ENCODE results near the gene FAR2. TPM values are rescaled to one million over a fixed set of nuclear protein-coding genes. Genes with fewer than 3 reads are reported as not detected.
"Not testable (repeated sequence)": the region's sequence is repeated elsewhere in the genome, so short reads cannot be mapped to it uniquely, and the experiment has no call there.

The FAR2 gene
- total RNA-seq, 1 donor from 2014 or later = 0.08 TPM

DNA sequence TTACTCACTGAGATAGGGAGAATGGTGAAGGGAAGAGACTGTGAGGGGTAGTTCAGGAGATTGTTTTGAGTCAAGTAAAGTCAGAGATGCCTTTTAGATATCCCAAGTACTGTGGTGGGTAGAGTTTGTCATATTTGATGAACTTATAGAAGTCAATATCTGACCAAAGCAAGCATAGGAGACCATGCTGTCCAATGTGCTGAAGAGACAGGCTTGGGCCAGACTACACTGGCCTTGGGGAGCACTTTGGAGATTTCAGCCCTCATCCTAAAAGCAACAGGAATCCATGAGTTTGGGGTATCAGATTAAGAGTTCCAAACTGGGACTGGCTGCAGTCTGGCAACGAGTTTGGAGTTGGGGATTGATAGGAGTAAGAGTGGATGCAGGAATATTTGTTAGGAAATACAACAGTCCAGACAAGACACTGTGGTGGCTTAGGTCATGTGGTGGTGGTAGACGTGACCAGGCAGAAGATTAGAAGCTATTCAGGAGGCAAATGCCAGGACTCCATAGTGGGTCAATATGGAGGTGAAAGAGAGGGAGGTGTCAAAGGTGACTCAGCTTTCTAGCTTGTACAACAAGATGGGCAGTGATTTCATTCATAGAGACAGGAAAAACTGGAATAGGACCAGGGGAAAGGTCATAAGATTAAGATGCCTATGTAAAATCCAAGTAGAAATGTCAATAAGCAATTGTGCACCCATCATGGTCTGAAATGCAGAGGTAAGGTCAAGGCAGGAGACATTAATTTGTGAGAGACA, 81.9 kb downstream of the FAR2 start:
- DNase-seq (ENCODE audit: low read depth) = no peak

DNA sequence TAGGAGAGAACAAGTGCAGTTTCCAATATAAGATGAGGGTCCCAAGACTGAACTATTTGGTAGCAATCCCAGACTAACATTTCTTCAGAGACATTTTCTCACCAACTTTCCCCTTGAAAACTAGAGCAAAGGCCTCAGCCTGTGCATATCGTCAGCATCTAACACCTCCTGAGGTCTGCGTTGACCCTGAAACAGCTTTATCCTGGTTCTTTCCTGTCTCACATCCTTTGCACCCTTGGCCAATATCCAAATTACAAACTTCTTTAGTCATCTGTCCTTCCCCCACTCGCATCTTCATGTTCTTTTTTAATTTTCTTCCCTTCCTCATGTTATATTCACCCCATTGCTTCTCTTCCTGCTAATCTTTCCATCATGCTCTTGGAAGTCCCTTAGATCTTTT, 83.0 kb downstream of the FAR2 start:
- DNase-seq (ENCODE audit: low read depth) = no peak

DNA sequence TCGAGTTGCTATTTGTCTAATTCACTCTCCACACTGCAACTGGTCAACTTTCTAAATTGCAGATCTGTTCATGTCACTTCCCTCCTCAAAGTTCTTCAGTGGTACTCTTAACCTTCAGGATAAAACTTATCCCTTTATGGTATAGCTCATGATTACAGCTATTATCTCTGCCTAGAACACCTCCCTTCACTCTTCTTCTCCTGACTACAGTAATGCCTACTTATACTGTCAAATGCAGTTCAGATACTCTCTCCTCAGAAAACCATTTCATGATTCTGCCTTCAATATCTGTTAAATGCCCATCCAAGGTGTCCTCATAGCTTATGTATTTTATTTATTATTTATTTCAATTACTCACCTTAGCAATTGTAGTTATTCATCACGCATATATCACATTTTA, 85.5 kb downstream of the FAR2 start:
- no peak for DNase-seq (ENCODE audit: low read depth)

DNA sequence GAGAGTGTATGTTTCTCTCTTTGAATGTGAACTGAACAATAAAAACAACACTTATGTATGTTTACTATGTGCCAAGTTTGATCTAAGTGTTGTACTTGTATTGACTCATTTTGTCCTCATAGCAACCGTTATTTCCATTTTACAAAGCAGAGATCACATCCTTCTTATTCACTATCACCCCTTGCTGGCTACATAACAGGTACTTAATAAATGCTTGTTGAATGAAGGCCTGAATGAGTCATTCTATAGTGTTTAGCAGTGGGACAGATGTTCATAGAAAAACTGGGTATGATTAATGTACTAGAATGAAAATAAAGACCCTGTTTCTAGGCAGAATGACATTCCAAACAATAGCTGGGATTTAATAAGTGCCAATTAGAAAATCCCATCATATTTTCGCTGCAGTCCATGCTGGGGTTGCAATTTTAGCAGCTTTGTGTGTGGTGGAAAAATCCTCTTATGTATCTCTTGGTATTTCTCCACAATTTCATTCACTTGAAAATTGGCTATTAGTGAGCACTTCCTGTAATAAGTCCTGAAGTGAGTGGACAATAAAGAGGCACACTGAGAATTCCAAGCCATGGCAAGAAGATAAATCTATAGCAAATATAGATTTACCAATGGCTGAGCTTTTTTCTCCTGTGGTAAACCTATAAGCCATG, 86.0 kb downstream of the FAR2 start:
- no peak for DNase-seq (ENCODE audit: low read depth)

DNA sequence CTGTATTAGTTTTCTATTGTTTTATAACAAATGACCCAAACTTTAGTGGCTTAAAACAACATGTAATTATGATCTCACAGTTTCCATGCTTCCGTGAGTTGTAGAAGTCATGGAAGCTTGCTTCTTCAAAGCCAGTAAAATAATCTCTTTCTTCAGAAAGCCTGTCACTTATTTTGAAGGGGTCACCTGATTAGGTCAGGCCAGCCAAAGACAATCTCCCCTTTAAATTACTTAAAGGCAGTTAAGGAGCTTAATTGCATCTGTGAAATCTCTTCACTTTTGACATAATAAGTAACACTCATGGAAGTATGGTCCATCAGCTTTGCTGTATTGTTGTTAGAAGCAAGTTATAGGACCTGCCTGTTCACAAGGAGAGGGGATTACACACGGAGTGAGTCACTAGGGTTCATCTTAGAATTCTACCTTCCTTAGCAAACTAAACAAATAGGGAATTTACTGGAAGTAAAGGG, 89.8 kb downstream of the FAR2 start:
- no peak for DNase-seq (ENCODE audit: low read depth)

DNA sequence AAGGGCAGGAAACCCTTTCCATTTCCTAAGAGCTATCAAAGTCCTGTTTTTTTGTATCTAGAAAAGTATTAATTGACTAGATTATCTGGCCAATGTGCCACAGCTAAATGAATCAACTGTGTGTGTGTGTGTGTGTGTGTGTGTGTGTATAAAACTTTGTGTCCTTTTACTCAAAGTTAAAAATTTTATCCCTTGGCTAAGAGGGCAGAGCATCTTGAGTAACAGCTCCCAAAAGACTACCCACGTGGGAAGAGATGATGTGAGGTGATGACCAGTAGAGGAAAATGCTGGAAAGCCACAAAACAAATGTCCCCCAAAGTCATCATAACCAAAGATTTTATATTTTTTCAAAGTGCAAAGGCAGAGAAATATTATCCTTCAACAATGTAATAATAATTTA, 90.3 kb downstream of the FAR2 start:
- DNase-seq (ENCODE audit: low read depth) = no peak

DNA sequence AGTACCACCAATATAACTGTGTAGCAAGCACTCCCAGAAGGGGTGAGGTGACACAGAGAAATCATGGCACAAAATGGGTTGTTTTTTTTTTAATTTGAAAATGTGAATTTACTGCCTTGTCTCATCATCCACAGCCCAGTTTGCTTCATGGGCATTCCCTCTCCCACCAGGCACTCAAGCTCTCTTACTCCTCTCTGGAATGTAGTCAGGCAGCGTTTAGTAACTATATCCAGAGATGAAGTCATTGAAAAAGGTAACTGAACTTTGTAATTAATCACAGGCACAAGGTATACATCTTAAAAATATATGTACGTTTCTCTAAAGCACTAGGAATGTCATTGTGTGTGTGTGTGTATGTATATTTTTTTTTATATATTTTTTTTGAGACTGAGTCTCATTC, 91.4 kb downstream of the FAR2 start:
- no peak for DNase-seq (ENCODE audit: low read depth)

DNA sequence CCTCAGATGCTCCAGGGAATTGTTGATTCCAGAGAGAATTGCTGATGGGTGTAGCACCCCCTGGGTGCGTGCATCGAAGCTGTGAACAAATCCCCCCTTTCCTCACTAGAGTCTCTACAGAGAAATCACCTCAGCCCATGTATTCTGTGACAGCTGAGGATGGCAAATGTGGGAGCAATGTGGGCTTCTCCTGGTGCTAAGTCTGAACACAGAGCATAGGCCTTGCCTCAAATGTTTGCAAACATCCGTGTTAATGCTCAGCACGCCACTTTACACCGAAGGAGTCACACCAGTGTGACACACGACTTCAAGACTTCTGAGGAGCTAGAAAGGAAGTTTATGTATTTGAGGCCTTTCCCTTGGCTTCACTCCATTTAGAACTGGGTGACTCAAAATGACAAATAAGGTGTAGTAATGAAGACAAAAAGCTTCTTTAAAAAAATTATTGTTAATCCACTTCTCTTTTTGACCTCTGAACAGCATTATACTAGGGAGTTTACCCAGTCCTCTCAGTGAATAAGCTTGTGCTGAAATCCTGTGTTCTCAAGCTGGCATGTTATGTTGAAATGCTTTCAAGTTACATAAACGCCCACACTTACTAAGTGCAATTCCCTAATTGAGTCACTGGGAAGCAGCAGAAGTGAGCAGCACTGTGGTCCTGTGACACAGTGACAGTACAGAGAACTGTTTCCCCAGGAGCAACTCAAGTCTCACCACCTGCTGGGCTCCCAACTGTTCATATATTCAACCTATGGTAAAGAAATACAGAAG, 92.9 kb downstream of the FAR2 start:
- DNase-seq (ENCODE audit: low read depth) = peak; percentile 3

DNA sequence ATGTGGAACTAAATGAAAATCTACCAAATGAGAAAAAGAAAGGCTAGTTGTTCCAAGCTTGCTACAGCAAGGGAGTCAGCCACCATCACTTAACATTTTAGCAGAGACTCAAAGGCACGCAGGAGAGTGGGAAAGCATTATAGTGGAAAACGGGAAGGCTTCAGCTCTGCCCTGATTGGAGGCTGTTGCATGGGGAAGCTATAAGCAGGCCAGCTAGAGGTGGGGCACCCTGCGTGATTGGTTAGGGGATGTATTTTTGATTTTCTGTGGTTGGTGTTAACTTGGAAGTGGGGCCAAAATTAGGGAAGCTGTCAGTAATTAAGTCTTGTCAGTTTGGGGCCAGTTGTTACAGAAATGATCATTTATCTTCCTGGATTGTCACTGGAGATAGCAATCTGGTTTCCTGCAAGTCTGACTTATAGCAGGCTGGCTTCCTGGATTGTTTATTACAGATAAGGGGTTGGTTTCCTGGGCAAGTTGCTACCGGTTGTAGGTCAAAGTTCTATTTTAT, 93.9 kb downstream of the FAR2 start:
- no peak for DNase-seq (ENCODE audit: low read depth)

DNA sequence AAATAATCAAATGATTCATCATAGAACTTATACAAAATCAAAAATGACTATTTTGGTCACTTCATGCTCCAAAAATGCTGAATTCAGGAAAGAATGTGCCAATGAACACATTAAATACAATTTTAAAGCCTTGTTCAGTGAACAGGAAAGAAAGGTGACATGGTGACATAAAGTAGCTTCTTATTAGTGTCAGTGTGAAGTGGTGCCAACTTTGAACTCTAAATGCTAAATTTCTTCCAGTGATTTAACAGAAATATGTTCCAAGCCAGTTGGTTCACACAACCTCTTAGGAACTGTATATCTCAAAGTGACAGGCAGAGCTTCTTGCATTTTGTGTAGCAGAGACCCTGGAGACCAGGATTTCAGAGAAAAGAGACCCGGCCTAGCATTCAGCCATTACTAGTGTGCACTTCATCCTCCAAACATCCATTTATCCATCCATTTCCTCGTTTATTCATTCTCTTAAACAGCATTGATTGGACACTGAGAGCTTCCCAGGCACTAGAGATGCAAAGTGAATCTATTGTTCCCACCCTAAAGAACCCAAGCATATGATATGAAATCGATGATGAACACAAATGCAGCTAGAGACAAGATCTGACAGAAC, 95.2 kb downstream of the FAR2 start:
- DNase-seq (ENCODE audit: low read depth) = no peak

DNA sequence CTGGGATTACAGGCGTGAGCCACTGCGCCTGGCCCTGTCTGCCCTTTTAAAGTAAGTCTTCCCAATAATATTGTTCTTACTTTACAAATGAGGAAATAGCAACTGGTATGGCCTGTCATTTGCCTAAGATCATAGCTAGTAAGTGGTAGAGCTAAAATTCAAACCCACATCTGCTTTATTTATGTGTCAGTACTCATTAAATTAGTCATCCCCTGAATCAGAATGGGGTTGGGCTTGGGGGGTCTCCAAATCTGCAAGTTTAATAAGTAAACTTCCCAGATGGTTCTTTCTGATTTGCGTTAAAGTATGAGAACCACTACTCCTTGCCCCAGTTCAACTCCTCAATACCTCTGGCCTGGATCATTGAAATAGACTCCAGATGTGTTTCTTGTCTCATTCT, 96.2 kb downstream of the FAR2 start:
- DNase-seq (ENCODE audit: low read depth) = no peak

DNA sequence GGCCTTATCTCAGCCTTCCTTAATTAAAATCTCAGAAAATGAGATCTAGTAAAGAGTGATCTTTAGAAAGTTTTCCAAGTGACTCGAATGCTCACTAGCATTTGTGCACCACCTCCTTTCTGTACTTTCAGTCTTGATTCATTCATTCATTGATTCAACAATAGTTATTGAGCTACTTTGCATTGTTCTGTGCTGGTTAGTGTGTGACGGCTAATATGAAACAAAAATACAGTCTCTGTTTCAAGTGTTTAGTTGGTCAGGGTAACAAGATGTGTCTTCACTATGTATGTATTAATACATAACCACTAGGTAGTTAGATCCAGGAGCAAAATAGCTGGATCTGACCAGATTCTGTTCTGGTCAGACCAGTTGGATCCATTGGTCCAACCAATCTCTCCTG, 100.9 kb downstream of the FAR2 start:
- DNase-seq (ENCODE audit: low read depth) = no peak

DNA sequence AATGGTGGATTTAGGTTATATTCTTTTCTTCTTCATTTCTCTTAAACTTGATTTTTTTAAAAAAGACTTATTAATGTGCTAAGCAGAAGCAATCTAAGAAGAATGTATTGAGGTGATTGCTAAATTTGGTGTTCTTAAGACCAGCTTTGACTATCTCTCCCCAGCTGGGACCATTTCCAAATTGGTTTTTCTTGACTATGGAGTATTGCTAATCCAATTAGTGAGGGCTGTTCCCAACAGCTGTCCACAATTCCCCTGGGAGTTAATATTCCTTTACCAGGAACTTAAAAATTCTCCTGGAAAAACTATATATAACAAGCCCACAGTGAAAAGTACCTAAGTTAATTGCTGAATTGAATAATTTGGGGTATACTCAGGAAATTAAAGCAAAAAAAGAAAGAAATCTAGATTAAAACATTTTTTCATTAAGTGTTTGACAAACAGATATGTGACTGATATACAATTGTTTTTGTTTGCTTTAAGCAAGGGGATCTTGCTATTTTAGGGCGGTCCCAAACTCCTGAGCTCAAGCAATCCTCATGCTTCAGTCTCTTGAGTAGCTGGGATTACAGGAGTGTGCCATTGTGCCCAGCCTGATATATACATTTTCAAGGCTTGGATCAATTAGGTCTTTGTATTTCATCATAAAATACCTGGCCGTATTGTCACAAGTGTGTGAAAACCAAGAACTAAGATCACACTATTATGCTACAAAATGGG, 105.0 kb downstream of the FAR2 start:
- DNase-seq (ENCODE audit: low read depth) = no peak

DNA sequence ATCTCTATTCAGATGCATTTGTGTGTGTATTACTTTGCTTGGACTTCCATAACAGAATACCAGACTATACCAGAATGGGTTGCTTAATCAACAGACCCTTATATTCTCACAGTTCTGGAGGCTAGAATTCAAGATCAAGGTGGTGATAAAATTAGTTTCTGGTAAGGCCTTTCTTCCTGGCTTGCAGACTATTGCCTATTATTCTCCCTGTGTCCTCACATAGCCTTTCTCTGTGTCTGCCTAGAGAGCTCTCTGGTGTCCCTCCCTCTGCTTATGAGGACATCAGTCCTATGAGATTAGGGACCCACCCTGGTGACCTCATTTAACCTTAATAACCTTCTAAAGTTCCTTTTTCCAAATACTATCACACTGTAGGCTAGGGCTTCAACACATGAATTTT, 106.0 kb downstream of the FAR2 start:
- DNase-seq (ENCODE audit: low read depth) = no peak

DNA sequence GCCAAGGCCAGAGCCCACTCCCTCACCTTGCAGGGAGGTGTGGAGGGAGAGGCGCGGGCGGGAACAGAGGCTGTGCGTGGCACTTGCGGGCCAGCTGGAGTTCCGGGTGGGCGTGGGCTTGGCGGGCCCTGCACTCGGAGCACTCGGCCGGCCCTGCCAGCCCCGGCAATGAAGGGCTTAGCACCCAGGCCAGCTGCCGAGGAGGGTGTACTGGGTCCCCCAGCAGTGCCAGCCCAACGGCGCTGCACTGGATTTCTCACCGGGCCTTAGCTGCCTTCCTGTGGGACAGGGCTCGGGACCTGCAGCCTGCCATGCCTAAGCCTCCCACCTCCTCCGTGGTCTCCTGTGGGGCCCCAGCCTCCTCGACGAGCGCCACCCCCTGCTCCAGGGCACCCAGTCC, 107.5 kb downstream of the FAR2 start:
- DNase-seq (ENCODE audit: low read depth) = no peak

DNA sequence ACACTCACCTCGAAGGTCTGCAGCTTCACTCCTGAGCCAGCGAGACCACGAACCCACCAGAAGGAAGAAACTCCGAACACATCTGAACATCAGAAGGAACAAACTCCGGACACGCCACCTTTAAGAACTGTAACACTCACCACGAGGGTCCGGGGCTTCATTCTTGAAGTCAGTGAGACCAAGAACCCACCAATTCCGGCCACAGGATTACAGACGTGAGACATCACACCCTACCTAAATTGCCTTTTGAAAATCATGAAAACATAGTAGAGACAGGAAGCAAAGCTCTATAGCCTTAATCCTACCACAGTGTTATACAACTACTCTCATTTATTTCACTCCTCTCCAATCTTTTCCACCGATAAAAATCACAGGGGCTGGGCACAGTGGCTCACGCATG, 108.6 kb downstream of the FAR2 start:
- not testable (repeated sequence) for DNase-seq (ENCODE audit: low read depth)

DNA sequence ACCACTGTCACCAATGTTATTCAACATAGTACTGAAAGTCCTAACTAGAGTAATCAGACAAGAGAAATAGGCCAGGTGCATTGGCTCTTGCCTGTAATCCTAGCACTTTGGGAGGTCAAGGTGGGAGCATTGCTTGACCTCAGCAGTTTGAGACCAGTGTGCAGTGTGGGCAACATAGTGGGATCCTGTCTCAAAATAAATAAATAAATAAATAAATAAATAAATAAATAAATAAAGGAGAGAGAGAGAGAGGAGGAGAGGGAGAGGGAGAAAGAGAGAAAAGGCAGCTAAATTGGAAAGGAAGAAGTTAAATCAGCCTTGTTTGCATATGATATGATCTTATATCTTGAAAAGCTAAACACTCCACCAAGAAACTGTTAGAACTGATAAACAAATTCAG, 115.3 kb downstream of the FAR2 start:
- DNase-seq (ENCODE audit: low read depth) = no peak

DNA sequence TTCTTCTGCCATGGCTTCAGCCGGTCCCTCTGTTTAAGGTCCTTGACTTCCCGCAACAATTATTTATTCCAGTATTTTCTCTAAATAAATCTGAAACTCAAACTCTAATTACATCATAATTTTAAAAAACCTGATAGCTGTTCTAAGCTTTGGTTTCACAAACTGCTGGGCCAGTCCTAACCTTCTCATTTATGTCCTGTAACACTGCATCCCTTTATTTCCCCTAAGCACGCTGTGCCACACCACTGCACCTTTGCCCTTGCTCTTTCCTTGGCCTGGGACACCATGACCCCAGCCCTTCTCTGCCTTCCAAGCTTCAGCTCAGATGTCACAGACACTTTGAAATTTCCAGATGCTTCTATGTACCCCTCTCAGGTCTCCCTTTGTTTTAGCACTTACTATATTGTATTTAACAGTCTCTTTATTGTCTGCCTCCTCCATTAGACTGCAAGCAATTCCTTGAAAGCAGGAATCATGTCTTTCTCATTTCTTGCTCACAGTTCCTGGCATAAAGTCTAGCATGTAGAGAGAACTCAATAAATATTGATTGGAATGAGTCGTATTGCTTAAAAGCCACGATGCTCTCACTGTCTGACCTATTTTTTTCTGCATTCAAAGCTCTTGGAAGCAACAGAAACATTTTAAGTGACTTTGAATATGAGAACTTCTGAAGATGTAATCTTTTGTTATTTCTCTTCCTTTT, 120.8 kb downstream of the FAR2 start:
- no peak for DNase-seq (ENCODE audit: low read depth)

DNA sequence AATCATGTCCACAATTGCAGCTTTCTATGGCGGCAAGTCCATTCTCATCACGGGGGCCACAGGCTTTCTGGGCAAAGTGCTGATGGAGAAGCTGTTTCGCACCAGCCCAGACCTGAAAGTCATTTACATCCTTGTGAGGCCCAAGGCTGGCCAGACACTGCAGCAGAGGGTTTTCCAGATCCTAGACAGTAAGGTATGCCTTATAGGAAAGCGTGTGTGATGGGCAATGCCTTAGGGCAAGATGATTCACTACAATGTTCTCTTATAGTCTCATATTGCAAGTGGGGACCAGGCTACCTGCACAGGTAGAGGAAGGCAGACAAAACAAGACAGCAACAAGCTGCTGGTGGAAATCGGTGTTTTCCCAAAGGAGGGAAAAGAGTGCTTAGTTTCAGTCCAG, 121.4 kb downstream of the FAR2 start:
- DNase-seq (ENCODE audit: low read depth) = no peak

DNA sequence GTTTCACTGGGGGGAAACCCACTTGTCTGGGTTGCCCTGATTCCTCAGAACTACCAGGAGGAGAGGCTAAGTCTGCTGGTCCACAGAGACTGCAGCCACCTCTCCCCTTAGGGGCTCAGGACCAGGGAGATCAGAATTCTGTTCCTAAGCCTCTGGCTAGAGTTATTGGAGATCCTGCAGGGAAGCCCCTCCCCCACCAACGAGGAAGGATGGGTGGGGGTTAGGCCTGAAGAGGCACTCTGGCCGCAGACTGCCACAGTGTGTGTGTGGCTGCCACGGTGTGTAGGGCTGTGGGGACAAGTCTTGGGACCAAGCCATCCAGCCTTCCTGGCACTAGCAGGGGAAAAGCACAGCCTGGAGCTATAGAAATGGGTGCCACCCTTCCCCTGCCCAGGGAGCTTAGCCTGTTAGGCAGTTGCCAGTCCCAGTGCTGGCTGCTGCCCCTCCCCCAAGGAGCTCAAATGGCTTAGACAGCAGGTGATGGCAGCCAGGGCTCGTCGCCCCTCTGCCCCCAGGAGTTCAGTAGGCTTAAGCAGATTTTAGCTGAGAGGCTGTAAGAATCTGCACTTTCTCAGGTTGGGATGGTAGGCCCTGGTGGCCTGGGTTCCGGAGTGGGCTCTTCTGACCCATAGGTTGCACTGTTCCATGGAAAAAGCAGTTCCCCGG, 124.2 kb downstream of the FAR2 start:
- DNase-seq (ENCODE audit: low read depth) = no peak
